IMR-90 (cell line): ENCODE results near the gene PIH1D1. TPM values are rescaled to one million over a fixed set of nuclear protein-coding genes. Genes with fewer than 3 reads are reported as not detected.

Experiments
- ATAC-seq: fragments of 200-7000 bp; cut with Tn5 transposase; 2 replicates; pipeline ENCODE4 v1.9.1; 2020; ENCODE audit warnings: low read depth, mild to moderate bottlenecking, moderate library complexity
- BruUV-seq: library from RNA; stranded (reverse); fragments of 400-500 nt; replicated peaks from 2 replicates; lab custom pipeline; 2021; lab: Mats Ljungman, UMichigan
- CTCF ChIA-PET: fragments of 300-600 bp; formaldehyde crosslinking; extraction: SDS; loops from one replicate; lab custom pipeline; 2021; ENCODE audit warnings: antibody characterized with exemption; lab: Yijun Ruan, JAX
- POLR2A ChIA-PET: fragments of 300-600 bp; sonication (Branson Sonifier 250); formaldehyde crosslinking; loops from one replicate; lab custom pipeline; 2022; ENCODE audit warnings: antibody characterized with exemption; ENCODE audit not compliant: unreplicated experiment; lab: Charles Lee
- DNase-seq: peaks from one replicate; pipeline ENCODE4 v3.0.0; 2013
- H2AFZ ChIP-seq: replicated peaks from 2 replicates; pipeline ENCODE3; 2013; ENCODE audit warnings: low read length, mild to moderate bottlenecking; ENCODE audit not compliant: poor library complexity
- H2AK5ac ChIP-seq: 2 replicates; pipeline ENCODE4 v1.6.1; 2013; ENCODE audit warnings: low read depth, low read length, inconsistent platforms
- H2AK9ac ChIP-seq: replicated peaks from 2 replicates; pipeline ENCODE3; 2013; ENCODE audit warnings: mild to moderate bottlenecking, low read depth, low read length, moderate library complexity; ENCODE audit not compliant: poor library complexity
- H2BK120ac ChIP-seq: 2 replicates; pipeline ENCODE4 v1.6.1; 2013; ENCODE audit warnings: low read depth, low read length, inconsistent platforms
- H2BK15ac ChIP-seq: 3 replicates; pipeline ENCODE4 v1.6.1; 2013; ENCODE audit warnings: low read depth, low read length, inconsistent platforms
- H2BK20ac ChIP-seq: 2 replicates; pipeline ENCODE4 v1.6.1; 2013; ENCODE audit warnings: low read depth, mild to moderate bottlenecking, inconsistent platforms, low read length, moderate library complexity
- H2BK5ac ChIP-seq: 2 replicates; pipeline ENCODE4 v1.6.1; 2013; ENCODE audit warnings: mild to moderate bottlenecking, low read depth, low read length, inconsistent platforms; ENCODE audit not compliant: poor library complexity, severe bottlenecking
- H3K14ac ChIP-seq: replicated peaks from 2 replicates; pipeline ENCODE4 v1.6.1; 2013; ENCODE audit warnings: low read depth, low read length, inconsistent platforms
- H3K18ac ChIP-seq: 2 replicates; pipeline ENCODE4 v1.6.1; 2013; ENCODE audit warnings: low read depth, low read length, control low read depth
- H3K23ac ChIP-seq: 2 replicates; pipeline ENCODE4 v1.6.1; 2013; ENCODE audit warnings: low read depth, low read length, inconsistent platforms
- H3K27ac ChIP-seq: 2 replicates; pipeline ENCODE4 v1.5.1; 2013; ENCODE audit warnings: mild to moderate bottlenecking, control low read depth, low read length; ENCODE audit not compliant: insufficient read depth
- H3K27me3 ChIP-seq: 2 replicates; pipeline ENCODE4 v1.6.1; 2013; ENCODE audit warnings: low read length; ENCODE audit not compliant: control insufficient read depth, insufficient read depth
- H3K36me3 ChIP-seq: 2 replicates; pipeline ENCODE4 v1.6.1; 2013; ENCODE audit warnings: low read length, mixed read lengths; ENCODE audit not compliant: control insufficient read depth, insufficient read depth
- H3K4ac ChIP-seq: 2 replicates; pipeline ENCODE4 v1.6.1; 2013; ENCODE audit warnings: low read depth, low read length, inconsistent platforms
- H3K4me1 ChIP-seq: 2 replicates; pipeline ENCODE4 v1.6.1; 2013; ENCODE audit warnings: low read length, mixed read lengths; ENCODE audit not compliant: control insufficient read depth, insufficient read depth
- H3K4me2 ChIP-seq: 2 replicates; pipeline ENCODE4 v1.6.1; 2013; ENCODE audit warnings: low read depth, mild to moderate bottlenecking, control low read depth, low read length, moderate library complexity
- H3K4me3 ChIP-seq: 2 replicates; pipeline ENCODE4 v1.5.1; 2013; ENCODE audit warnings: low read depth, mild to moderate bottlenecking, control low read depth, low read length, moderate library complexity; ENCODE audit not compliant: insufficient read depth
- H3K56ac ChIP-seq: 2 replicates; pipeline ENCODE4 v1.6.1; 2013; ENCODE audit warnings: low read length, inconsistent platforms; ENCODE audit not compliant: insufficient read depth; ENCODE audit errors: extremely low read depth
- H3K79me1 ChIP-seq, 2 experiments: 2 replicates each; pipeline ENCODE4 v1.6.1; 2013; ENCODE audit warnings: low read length in 2 of 2, inconsistent platforms in 1 of 2, low read depth in 1 of 2
- H3K9ac ChIP-seq: 2 replicates; pipeline ENCODE4 v1.6.1; 2013; ENCODE audit warnings: low read depth, low read length, control low read depth
- H3K9me1 ChIP-seq: 2 replicates; pipeline ENCODE4 v1.6.1; 2013; ENCODE audit warnings: low read length, inconsistent platforms; ENCODE audit not compliant: insufficient read depth
- H3K9me3 ChIP-seq: 2 replicates; pipeline ENCODE4 v1.6.1; 2013; ENCODE audit warnings: low read length; ENCODE audit not compliant: control insufficient read depth, insufficient read depth
- H4K20me1 ChIP-seq: 2 replicates; pipeline ENCODE4 v1.6.1; 2013; ENCODE audit warnings: low read length, inconsistent platforms; ENCODE audit not compliant: insufficient read depth
- H4K5ac ChIP-seq: 2 replicates; pipeline ENCODE4 v1.6.1; 2013; ENCODE audit warnings: mild to moderate bottlenecking, low read depth, low read length, control low read depth
- H4K8ac ChIP-seq, 2 experiments: 2 replicates each; pipeline ENCODE4 v1.6.1; 2013; ENCODE audit warnings: low read depth in 2 of 2, low read length in 2 of 2, control low read depth in 1 of 2, inconsistent platforms in 1 of 2
- H4K91ac ChIP-seq: 2 replicates; pipeline ENCODE4 v1.6.1; 2013; ENCODE audit warnings: low read depth, low read length, inconsistent platforms; ENCODE audit not compliant: insufficient read depth
- BHLHE40 ChIP-seq: fragments of 150-350 bp; IDR thresholded peaks from 2 replicates; pipeline ENCODE4 v1.6.1; 2016; ENCODE audit warnings: mild to moderate bottlenecking, low read depth, low read length
- CEBPB ChIP-seq: IDR thresholded peaks from 2 replicates; pipeline ENCODE4 v1.6.1; 2012; ENCODE audit warnings: low read depth, low read length, improper control_type of control experiment
- CHD1 ChIP-seq: IDR thresholded peaks from 2 replicates; pipeline ENCODE4 v1.6.1; 2012; ENCODE audit warnings: low read depth, low read length, improper control_type of control experiment
- CTCF ChIP-seq: conservative IDR thresholded peaks from 2 replicates; pipeline ENCODE4 v1.5.1; 2012; ENCODE audit warnings: mild to moderate bottlenecking, low read depth, low read length, improper control_type of control experiment
- ELK1 ChIP-seq: fragments of 150-350 bp; IDR thresholded peaks from 2 replicates; pipeline ENCODE4 v1.6.1; 2016; ENCODE audit warnings: low read depth, mild to moderate bottlenecking, low read length, moderate library complexity, borderline replicate concordance
- FOS ChIP-seq: fragments of 150-350 bp; IDR thresholded peaks from 2 replicates; pipeline ENCODE4 v1.6.1; 2016; ENCODE audit warnings: low read depth, low read length
- MAFK ChIP-seq: IDR thresholded peaks from 2 replicates; pipeline ENCODE4 v1.6.1; 2012; ENCODE audit warnings: low read depth, low read length, improper control_type of control experiment
- MAZ ChIP-seq: IDR thresholded peaks from 2 replicates; pipeline ENCODE4 v1.6.1; 2012; ENCODE audit warnings: low read depth, mild to moderate bottlenecking, low read length, improper control_type of control experiment, moderate library complexity, borderline replicate concordance
- MXI1 ChIP-seq: IDR thresholded peaks from 2 replicates; pipeline ENCODE4 v1.6.1; 2012; ENCODE audit warnings: low read depth, mild to moderate bottlenecking, low read length, moderate library complexity, borderline replicate concordance
- NFE2L2 ChIP-seq: fragments of 150-350 bp; IDR thresholded peaks from 2 replicates; pipeline ENCODE4 v1.6.1; 2016; ENCODE audit warnings: low read depth, mild to moderate bottlenecking, low read length
- POLR2A ChIP-seq: IDR thresholded peaks from 2 replicates; pipeline ENCODE4 v1.6.1; 2012; ENCODE audit warnings: mild to moderate bottlenecking, low read depth, low read length
- RAD21 ChIP-seq: IDR thresholded peaks from 2 replicates; pipeline ENCODE4 v1.6.1; 2012; ENCODE audit warnings: low read length, improper control_type of control experiment
- RCOR1 ChIP-seq: IDR thresholded peaks from 2 replicates; pipeline ENCODE4 v1.6.1; 2012; ENCODE audit warnings: mild to moderate bottlenecking, low read length, improper control_type of control experiment; ENCODE audit not compliant: insufficient replicate concordance
- RFX5 ChIP-seq: IDR thresholded peaks from 2 replicates; pipeline ENCODE4 v1.8.0; 2012; ENCODE audit warnings: low read depth, mild to moderate bottlenecking, low read length, moderate library complexity
- SMC3 ChIP-seq: fragments of 150-350 bp; IDR thresholded peaks from 2 replicates; pipeline ENCODE4 v1.6.1; 2016; ENCODE audit warnings: low read depth, mild to moderate bottlenecking, antibody characterized with exemption, low read length, moderate library complexity
- WGBS, 2 experiments: methylation state at CpG; one replicate each; pipeline versions ENCODE4 v1.1.5 to v1.1.7; 2013; ENCODE audit warnings: missing lambda C conversion rate in 2 of 2; ENCODE audit not compliant: insufficient read length in 1 of 2; ENCODE audit errors: extremely low coverage in 2 of 2; 5-methylcytosine and 5-hydroxymethylcytosine counted together
- dilution Hi-C: fragments of 300-500 bp; cut with HindIII; formaldehyde crosslinking; loops from one replicate; pipeline ENCODE4 v1.14.3; 2018; ENCODE audit warnings: low sequenced_read_pairs; ENCODE audit not compliant: unreplicated experiment
- in situ Hi-C: fragments of 300-500 bp; cut with MboI; formaldehyde crosslinking; loops from 3 replicates; pipeline ENCODE4 v1.14.3; 2019; ENCODE audit warnings: low sequenced_read_pairs, inconsistent platforms, mixed read lengths
- intact Hi-C: fragments of 100-400 bp; cut with micrococcal nuclease; formaldehyde crosslinking; loops from 2 replicates; pipeline ENCODE4 v1.10.0; 2022
- polyA plus RNA-seq, 3 experiments: library from polyadenylated mRNA; depleted of rRNA; stranded (reverse); fragments of >200 nt; gene quantifications; 2 replicates each; pipeline ENCODE4 v1.2.3, GENCODE V29; 2012; ENCODE audit warnings: low replicate concordance in 1 of 3
- total RNA-seq: library from RNA; depleted of rRNA; stranded (reverse); fragments of >200 nt; gene quantifications from 2 replicates; pipeline ENCODE4 v1.2.3, GENCODE V29; 2012

The PIH1D1 gene
- total and polyA plus RNA-seq, 2 of the 4 experiments (the other 2 are of a cell fraction), result 77.9 to 122 TPM

GRCh38 chr19:49475995-49476880, 24.6 kb upstream of the PIH1D1 start:
- H2BK5ac ChIP-seq, result no peak overlapping the region
- H3K23ac ChIP-seq, result no peak overlapping the region
- BruUV-seq, result no TSS peak
- no peak overlapping the region for H3K18ac ChIP-seq
- POLR2A ChIA-PET, result interaction anchor here (0.6 kb wide), 1 partner anchor 11 kb away, joined by 4 read pairs; the partner anchor contains the start of gene RPL13A
- H3K4me3 ChIP-seq, result no peak overlapping the region
- no peaks in the 10 kb centered on the region for H3K9me3 ChIP-seq
- 47% methylated on average over 8 of the region's 27 CpGs; no CpG with 5 or more reads in 1 of the 2 experiments for WGBS, 2 experiments
- H4K20me1 ChIP-seq, result no peaks in the 10 kb centered on the region
- peaks cover 0 to 8% of the 10 kb centered on the region in 2 experiments; a peak in 2 of 4 replicates for H3K79me1 ChIP-seq
- no peak overlapping the region for H3K4ac ChIP-seq
- no peak overlapping the region for H2BK20ac ChIP-seq
- H3K4me1 ChIP-seq, result peaks cover 11% of the 10 kb centered on the region; the same call in 1 of the 2 replicates
- no peak overlapping the region for H2BK120ac ChIP-seq
- DNase-seq (no peak), ATAC-seq (peak; percentile 55)
- no peak overlapping the region for H3K56ac ChIP-seq
- dilution Hi-C loops (no loop called here), in situ Hi-C loops (no loop called here), intact Hi-C loops (no loop called here)
- no peak overlapping the region for H3K14ac ChIP-seq
- CTCF ChIA-PET, result interaction anchor here (0.6 to 1.0 kb wide), 2 partner anchors 84 to 164 kb away, joined by 4 read pairs; no protein-coding TSS in a partner anchor
- TF ChIP-seq RAD21, result peak; percentile 24; the same call in 1 of the 2 replicates
- no peak for TF ChIP-seq POLR2A
- TF ChIP-seq RFX5, result no peak
- no peak for TF ChIP-seq ELK1
- TF ChIP-seq CHD1, result no peak
- TF ChIP-seq MAFK, result no peak
- no peak for TF ChIP-seq SMC3
- TF ChIP-seq RCOR1, result no peak
- no peak for TF ChIP-seq NFE2L2
- TF ChIP-seq CEBPB, result no peak
- no peak; the same call in 1 of the 2 replicates for TF ChIP-seq MAZ
- TF ChIP-seq MXI1, result no peak
- TF ChIP-seq BHLHE40, result no peak
- no peak for TF ChIP-seq FOS
- TF ChIP-seq CTCF, result peak; percentile 55
- H3K36me3 ChIP-seq, result peaks cover 1% of the 10 kb centered on the region; the same call in 1 of the 2 replicates
- peaks cover 12% of the 10 kb centered on the region; the same call in 1 of the 2 replicates for H3K9me1 ChIP-seq
- peak overlapping the region; percentile 40 for H2AFZ ChIP-seq
- H2AK9ac ChIP-seq, result peak overlapping the region; percentile 51
- H4K5ac ChIP-seq, result no peak overlapping the region
- no peak overlapping the region for H2AK5ac ChIP-seq
- no peak overlapping the region for H3K4me2 ChIP-seq
- no peak overlapping the region for H2BK15ac ChIP-seq
- no peaks in the 10 kb centered on the region for H3K27me3 ChIP-seq
- H4K91ac ChIP-seq, result no peak overlapping the region
- no peak overlapping the region for H3K9ac ChIP-seq
- H4K8ac ChIP-seq, result no peak overlapping the region; a peak in 1 of 4 replicates
- H3K27ac ChIP-seq, result no peak overlapping the region
